Liver (tissue), 9 donors: ENCODE results near the gene LYVE1. TPM values are rescaled to one million over a fixed set of nuclear protein-coding genes. Genes with fewer than 3 reads are reported as not detected.

Experiments
- DNase-seq: peaks from one replicate; pipeline ENCODE4 v3.0.0-alpha.2; 2017; ENCODE audit warnings: low spot score
- H3K27ac ChIP-seq, 2 donors: one replicate each; pipeline ENCODE4 v1.7.0; 2013; ENCODE audit warnings: inconsistent platforms in 2 of 2, low read length in 2 of 2, control low read depth in 1 of 2, low read depth in 1 of 2, mild to moderate bottlenecking in 1 of 2
- H3K27me3 ChIP-seq, 4 donors: one replicate each; pipeline versions ENCODE4 v1.6.1 to v1.7.0; 2013; ENCODE audit warnings: low read length in 3 of 4, inconsistent platforms in 1 of 4, mild to moderate bottlenecking in 1 of 4, moderate library complexity in 1 of 4; ENCODE audit not compliant: control insufficient read depth in 4 of 4, insufficient read depth in 4 of 4
- H3K36me3 ChIP-seq, 4 donors: one replicate each; pipeline versions ENCODE4 v1.6.1 to v1.7.0; 2013; ENCODE audit warnings: low read length in 3 of 4, mild to moderate bottlenecking in 3 of 4, low read depth in 1 of 4, moderate library complexity in 1 of 4; ENCODE audit not compliant: control insufficient read depth in 4 of 4, insufficient read depth in 3 of 4
- H3K4me1 ChIP-seq, 4 donors: one replicate each; pipeline versions ENCODE4 v1.6.1 to v1.7.0; 2013; ENCODE audit warnings: low read length in 3 of 4, mild to moderate bottlenecking in 3 of 4, moderate library complexity in 1 of 4; ENCODE audit not compliant: control insufficient read depth in 4 of 4, insufficient read depth in 4 of 4
- H3K4me3 ChIP-seq, 3 donors: one replicate each; pipeline versions ENCODE4 v1.6.1 to v1.7.0; 2013; ENCODE audit warnings: low read length in 3 of 3, control low read depth in 1 of 3, low read depth in 1 of 3, mild to moderate bottlenecking in 1 of 3
- H3K9ac ChIP-seq, 2 donors: one replicate each; pipeline ENCODE4 v1.7.0; 2013; ENCODE audit warnings: low read length in 2 of 2, mild to moderate bottlenecking in 2 of 2, moderate library complexity in 2 of 2, control low read depth in 1 of 2, low read depth in 1 of 2
- H3K9me3 ChIP-seq, 4 donors: one replicate each; pipeline versions ENCODE4 v1.6.1 to v1.7.0; 2013; ENCODE audit warnings: low read length in 3 of 4; ENCODE audit not compliant: control insufficient read depth in 4 of 4
- ATF3 ChIP-seq: IDR thresholded peaks from 2 replicates; pipeline ENCODE4 v1.6.1; 2016; ENCODE audit warnings: antibody characterized with exemption
- CTCF ChIP-seq: fragments of 150-350 bp; IDR thresholded peaks from 2 replicates; pipeline ENCODE4 v1.5.1; 2017; ENCODE audit warnings: improper control_type of control experiment, low read depth, low read length; ENCODE audit not compliant: missing input control
- EGR1 ChIP-seq, 2 donors: IDR thresholded peaks; 2 replicates each; pipeline ENCODE4 v1.6.1; 2016 to 2018; ENCODE audit warnings: antibody characterized with exemption in 2 of 2, low read depth in 2 of 2
- FOXA1 ChIP-seq: IDR thresholded peaks from 2 replicates; pipeline ENCODE4 v1.6.1; 2016; ENCODE audit warnings: antibody characterized with exemption
- FOXA2 ChIP-seq: IDR thresholded peaks from 2 replicates; pipeline ENCODE4 v1.6.1; 2016; ENCODE audit warnings: antibody characterized with exemption
- GABPA ChIP-seq, 2 donors: IDR thresholded peaks in 1 of 2; conservative IDR thresholded peaks in 1 of 2; 2 replicates each; pipeline ENCODE4 v1.6.1; 2016; ENCODE audit warnings: antibody characterized with exemption in 2 of 2, mild to moderate bottlenecking in 1 of 2, moderate library complexity in 1 of 2
- HNF4A ChIP-seq, 2 donors: conservative IDR thresholded peaks; 2 replicates each; pipeline ENCODE4 v1.6.1; 2016; ENCODE audit warnings: antibody characterized with exemption in 2 of 2, mild to moderate bottlenecking in 2 of 2
- HNF4G ChIP-seq: IDR thresholded peaks from 2 replicates; pipeline ENCODE4 v1.6.1; 2016; ENCODE audit warnings: antibody characterized with exemption
- JUND ChIP-seq, 2 donors: IDR thresholded peaks; 2 replicates each; pipeline ENCODE4 v1.6.1; 2016; ENCODE audit warnings: antibody characterized with exemption in 2 of 2
- MAX ChIP-seq: IDR thresholded peaks from 2 replicates; pipeline ENCODE4 v1.6.1; 2016; ENCODE audit warnings: antibody characterized with exemption
- NR2F2 ChIP-seq: IDR thresholded peaks from 2 replicates; pipeline ENCODE4 v1.6.1; 2016; ENCODE audit warnings: antibody characterized with exemption
- RAD21 ChIP-seq, 2 donors: IDR thresholded peaks; 2 replicates each; pipeline ENCODE4 v1.6.1; 2016; ENCODE audit warnings: antibody characterized with exemption in 2 of 2, mild to moderate bottlenecking in 2 of 2
- REST ChIP-seq: IDR thresholded peaks from 2 replicates; pipeline ENCODE4 v1.6.1; 2016; ENCODE audit warnings: antibody characterized with exemption, mild to moderate bottlenecking
- RXRA ChIP-seq, 2 donors: IDR thresholded peaks; 2 replicates each; pipeline ENCODE4 v1.6.1; 2017 to 2018; ENCODE audit warnings: antibody characterized with exemption in 2 of 2, mild to moderate bottlenecking in 1 of 2
- SP1 ChIP-seq: IDR thresholded peaks from 2 replicates; pipeline ENCODE4 v1.6.1; 2018; ENCODE audit warnings: antibody characterized with exemption, mild to moderate bottlenecking
- TAF1 ChIP-seq: conservative IDR thresholded peaks from 2 replicates; pipeline ENCODE4 v1.6.1; 2016; ENCODE audit warnings: antibody characterized with exemption, mild to moderate bottlenecking
- YY1 ChIP-seq: IDR thresholded peaks from 2 replicates; pipeline ENCODE4 v1.6.1; 2016; ENCODE audit warnings: antibody characterized with exemption, mild to moderate bottlenecking
- ZBTB33 ChIP-seq: IDR thresholded peaks from 2 replicates; pipeline ENCODE4 v1.6.1; 2016; ENCODE audit warnings: antibody characterized with exemption
- WGBS: extraction: QIAGEN DNeasy Blood & Tissue Kit; methylation state at CpG from one replicate; pipeline ENCODE4 v1.1.7; 2013; 5-methylcytosine and 5-hydroxymethylcytosine counted together
- polyA plus RNA-seq, 2 donors: library from polyadenylated mRNA; stranded (reverse) in 1 of 2; unstranded in 1 of 2; fragments of 200-250 nt in 1 of 2; fragments of >200 nt in 1 of 2; fragmentation: Nextera tagmentation in 1 of 2; extraction: Ambion mirVana in 1 of 2; gene quantifications; one replicate each; pipeline versions ENCODE4 v1.2.1 to v1.2.3, GENCODE V29; 2013 to 2015
- total RNA-seq, 2 donors: library from RNA; depleted of rRNA; stranded (reverse); fragments of >200 nt; gene quantifications; one replicate each; pipeline ENCODE4 v1.2.3, GENCODE V29; 2014
- donor health status: healthy.
- donor health status: healthy.
- donor health status: healthy.
- donor health status: healthy.
- donor health status: healthy.

The LYVE1 gene
- total and polyA plus RNA-seq, 4 donors, result 11.3 to 46.7 (median 28.3) TPM

GRCh38 chr11:10534316-10534715 is 34.1 kb downstream of the LYVE1 start:
- Histone ChIP-seq H3K4me3 (no peak overlapping the region), H3K4me1 (no peaks in the 10 kb centered on the region), H3K27me3 (no peaks in the 10 kb centered on the region), H3K9me3 (no peaks in the 10 kb centered on the region), H3K9ac (no peak overlapping the region), H3K36me3 (peaks cover 0 to 12% (median 7%) of the 10 kb centered on the region in 4 donors), H3K27ac (no peak overlapping the region)
- 88% methylated on average over 2 of the region's 2 CpGs for WGBS
- DNase-seq, result no peak
- TF ChIP-seq CTCF (no peak), HNF4G (no peak), JUND (IDR thresholded peaks at IDR 0.05) (no peak), EGR1 (IDR thresholded peaks at IDR 0.05; ENCODE audit: low read depth in 2 of 2) (no peak), RXRA (IDR thresholded peaks at IDR 0.05) (no peak), REST (no peak), SP1 (no peak), MAX (no peak), FOXA2 (no peak)

GRCh38 chr11:10533323-10533722 is 35.1 kb downstream of the LYVE1 start:
- DNase-seq, result no peak
- H3K4me3 ChIP-seq, result no peak overlapping the region
- H3K36me3 ChIP-seq, result peaks cover 0 to 19% (median 13%) of the 10 kb centered on the region in 4 donors
- no peaks in the 10 kb centered on the region for H3K27me3 ChIP-seq
- no peaks in the 10 kb centered on the region for H3K9me3 ChIP-seq
- H3K4me1 ChIP-seq, result no peaks in the 10 kb centered on the region
- no peak overlapping the region for H3K27ac ChIP-seq
- TF ChIP-seq JUND (IDR thresholded peaks at IDR 0.05), result no peak
- TF ChIP-seq HNF4A (conservative IDR thresholded peaks at IDR 0.05), result no peak
- no peak for TF ChIP-seq EGR1 (IDR thresholded peaks at IDR 0.05; ENCODE audit: low read depth in 2 of 2)
- TF ChIP-seq FOXA2, result no peak
- no peak for TF ChIP-seq FOXA1
- TF ChIP-seq CTCF, result no peak
- TF ChIP-seq GABPA (IDR thresholded peaks at IDR 0.05 in 1 of 2, conservative IDR thresholded peaks at IDR 0.05 in 1 of 2), result no peak
- no peak for TF ChIP-seq YY1
- TF ChIP-seq REST, result no peak
- no peak for TF ChIP-seq HNF4G
- TF ChIP-seq ATF3, result no peak
- no peak for TF ChIP-seq TAF1
- TF ChIP-seq SP1, result no peak
- TF ChIP-seq NR2F2, result no peak
- no peak for TF ChIP-seq RXRA (IDR thresholded peaks at IDR 0.05)
- no peak for TF ChIP-seq RAD21 (IDR thresholded peaks at IDR 0.05)
- TF ChIP-seq MAX, result no peak
- no peak for TF ChIP-seq ZBTB33
- no peak overlapping the region for H3K9ac ChIP-seq
